Activated T-cell treated with anti-CD3 and anti-CD28 coated beads, Interleukin-2, amount 50 U/mL, for 48 hours (primary cell): ENCODE data around the gene KCNAB1.
"Not testable (repeated sequence)": the region's sequence is repeated elsewhere in the genome, so short reads cannot be mapped to it uniquely, and the experiment has no call there.

Experiments
- DNase-seq, 2 experiments: peaks; one replicate each; pipeline ENCODE4 v3.0.0-alpha.2; 2020

The KCNAB1 gene

DNA sequence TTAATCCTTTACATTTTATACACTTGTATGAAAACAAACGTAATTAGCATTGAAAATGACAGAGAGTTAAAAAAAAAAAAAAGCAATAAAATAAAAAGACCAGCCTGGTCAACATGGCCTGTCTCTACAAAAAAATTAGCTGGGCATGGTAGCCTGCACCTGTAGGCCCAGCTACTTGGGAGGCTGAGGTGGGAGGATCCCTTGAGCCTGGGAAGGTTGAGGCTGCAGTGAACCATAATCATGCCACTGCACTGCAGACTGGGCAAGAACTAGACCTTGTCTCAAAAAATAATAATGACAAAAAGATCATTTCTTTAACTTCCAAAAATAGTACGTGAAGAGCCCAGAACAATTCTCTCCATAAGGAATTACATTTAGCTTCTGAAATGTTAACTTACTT, 432.6 kb downstream of the KCNAB1 start:
- no peak for DNase-seq

DNA sequence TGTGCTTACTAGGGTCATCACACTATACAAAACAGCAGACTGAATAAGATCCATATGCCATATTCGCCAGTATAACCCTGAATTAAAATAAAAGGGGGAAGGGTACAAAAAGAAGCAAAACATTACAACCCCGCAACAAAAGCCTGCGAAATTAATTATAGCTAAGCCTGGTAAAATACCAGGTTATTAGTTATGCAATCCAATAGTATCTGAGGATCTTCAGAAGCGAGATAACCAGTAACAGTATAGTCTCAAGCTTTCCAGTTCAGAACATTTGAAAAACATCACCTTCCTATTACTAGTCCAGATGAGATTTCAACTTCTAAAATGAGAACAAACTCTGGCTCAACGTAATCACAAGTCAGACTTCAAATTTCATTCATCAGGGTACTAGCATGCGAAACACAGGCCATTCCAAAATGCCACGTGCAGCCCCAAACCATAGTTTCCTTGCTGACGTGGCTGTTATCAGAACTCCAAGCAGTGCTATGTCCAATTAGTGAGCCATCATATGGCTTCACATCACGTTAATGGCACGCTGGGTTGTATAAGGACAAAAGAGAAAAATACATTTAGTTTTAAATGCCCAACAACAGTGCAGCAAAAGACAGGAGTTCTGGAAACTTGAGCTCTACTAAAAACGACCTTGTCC, 433.5 kb downstream of the KCNAB1 start:
- no peak for DNase-seq

DNA sequence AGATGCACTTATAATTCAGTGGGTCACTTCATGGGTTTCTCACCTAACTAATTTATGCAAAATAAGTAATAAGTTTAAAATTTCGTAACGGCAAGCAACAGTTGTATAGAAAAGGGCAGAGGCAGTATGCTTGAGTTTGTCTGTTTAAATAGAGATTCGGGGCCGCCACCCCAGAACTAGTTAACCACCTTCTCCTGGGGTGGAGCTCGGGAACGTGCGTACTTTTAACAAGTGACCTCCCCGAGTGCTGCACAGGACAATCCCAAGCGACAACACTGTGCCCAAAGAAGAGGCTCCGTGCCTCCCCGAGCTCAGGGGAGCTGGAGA, 434.1 kb downstream of the KCNAB1 start:
- no peak for DNase-seq

DNA sequence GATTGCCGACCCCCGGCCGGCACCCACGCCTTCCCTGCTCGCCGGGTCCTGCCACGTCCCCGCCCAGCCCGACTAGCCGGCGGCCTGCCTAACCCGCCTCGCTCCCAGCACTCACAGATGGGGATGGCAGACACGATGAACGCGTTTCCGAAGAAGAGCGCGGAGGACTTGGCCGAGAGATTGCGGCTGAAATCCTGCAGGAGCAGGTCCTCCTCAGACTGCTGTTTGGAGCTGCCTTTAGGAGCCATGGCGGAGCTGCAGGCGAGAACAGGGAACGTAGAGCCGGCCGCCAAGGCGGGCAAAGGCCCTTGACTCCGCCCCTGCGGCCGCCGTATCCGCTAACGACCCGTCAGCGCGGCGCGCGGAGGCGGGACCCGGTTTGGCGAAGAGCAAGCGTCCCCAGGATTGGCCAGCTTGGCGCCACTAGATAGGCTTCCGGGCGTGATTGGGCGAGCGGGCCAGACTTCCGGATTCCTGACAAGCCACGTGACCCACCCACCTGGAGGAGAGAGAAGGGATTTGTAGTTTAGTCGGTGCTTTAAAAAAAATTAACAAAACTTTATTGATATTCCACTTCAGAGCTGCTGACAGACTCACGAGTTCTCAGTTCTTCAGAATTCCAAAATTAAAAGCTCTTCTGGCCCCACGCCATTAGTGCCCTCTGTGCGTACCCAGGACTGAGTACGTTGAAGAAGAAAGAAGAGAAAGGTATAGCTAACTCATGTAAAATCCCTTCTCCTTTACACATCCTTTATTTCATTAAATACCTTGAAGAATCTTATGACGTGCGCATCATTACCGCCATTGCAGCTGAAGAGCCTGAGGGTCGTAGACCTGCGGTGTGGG, 434.7 kb downstream of the KCNAB1 start, which contains the start of gene SSR3:
Gene SSR3 (minus strand): TSS at position 276 of the 846 bp plus-strand sequence. CDS start 28 bp downstream, at position 248.
- DNase-seq, result peak; percentile 98 to 99

DNA sequence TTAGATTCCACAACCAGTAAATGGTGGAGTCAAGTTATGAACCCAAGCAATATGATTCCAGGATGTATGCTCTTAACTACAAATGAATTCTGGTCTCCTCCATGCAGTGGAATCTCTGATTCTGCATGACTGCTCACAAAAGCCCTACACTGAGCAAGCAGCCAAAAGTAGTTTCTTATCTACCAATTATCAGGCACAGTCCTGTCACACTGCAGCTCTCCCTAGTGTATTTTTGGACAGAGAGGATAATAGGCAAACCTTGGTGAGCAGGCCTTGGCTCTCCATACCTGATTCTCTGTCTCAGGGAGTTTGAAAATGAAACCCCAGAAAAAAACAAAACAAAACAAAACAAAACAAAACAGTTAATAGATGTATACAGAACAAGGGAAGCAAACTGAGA, 438.0 kb downstream of the KCNAB1 start:
- no peak for DNase-seq

DNA sequence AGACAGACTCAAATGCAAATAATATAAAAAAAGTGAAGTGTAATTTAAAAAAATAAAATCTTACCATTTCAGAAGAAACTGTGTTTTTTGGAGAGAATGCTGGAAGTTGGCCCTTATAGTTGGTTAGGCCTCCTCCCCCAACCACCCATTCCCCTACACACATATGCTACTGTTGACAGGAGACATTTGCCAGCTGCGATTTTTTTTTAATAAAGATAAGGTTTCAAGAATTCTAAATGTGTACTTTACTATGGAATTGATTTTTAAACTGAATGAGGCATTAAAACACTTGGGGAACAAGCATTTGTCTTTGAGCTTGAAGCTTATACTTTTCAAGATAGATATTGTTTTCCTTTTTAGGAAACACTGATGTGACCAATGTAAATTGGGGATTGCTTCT, 438.9 kb downstream of the KCNAB1 start:
- DNase-seq, result no peak

DNA sequence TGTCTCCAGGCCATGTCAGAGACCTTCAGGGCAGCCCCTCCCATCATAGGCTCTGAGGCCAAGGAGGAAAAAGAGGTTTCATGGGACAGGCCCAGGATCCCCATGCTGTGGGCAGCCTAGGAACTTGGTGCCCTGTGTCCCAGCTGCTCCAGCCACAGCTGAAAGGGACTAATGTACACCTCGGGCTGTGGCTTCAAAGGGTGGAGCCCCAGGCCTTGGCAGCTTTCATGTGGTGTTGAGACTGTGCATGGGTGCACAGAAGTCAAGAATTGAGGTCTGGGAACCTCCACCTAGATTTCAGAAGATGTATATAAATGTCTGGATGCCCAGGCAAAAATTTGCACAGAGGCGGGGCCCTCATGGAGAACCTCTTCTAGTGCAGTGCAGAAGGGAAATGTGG, 441.2 kb downstream of the KCNAB1 start:
- DNase-seq, result no peak

DNA sequence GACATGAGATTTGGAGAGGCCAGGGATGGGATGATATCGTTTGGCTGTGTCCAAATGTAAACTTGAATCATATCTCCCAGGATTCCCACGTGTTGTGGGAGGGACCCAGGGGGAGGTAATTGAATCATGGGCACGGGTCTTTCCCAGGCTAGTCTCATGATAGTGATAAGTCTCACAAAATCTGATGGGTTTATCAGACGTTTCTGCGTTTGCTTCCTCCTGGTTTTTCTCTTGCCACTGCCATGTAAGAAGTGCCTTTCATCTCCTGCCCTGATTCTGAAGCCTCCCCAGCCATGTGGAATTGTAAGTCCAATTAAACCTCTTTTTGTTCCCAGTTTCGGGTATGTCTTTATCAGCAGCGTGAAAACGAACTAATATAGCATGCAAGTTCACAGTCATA, 442.1 kb downstream of the KCNAB1 start:
- not testable (repeated sequence) for DNase-seq

DNA sequence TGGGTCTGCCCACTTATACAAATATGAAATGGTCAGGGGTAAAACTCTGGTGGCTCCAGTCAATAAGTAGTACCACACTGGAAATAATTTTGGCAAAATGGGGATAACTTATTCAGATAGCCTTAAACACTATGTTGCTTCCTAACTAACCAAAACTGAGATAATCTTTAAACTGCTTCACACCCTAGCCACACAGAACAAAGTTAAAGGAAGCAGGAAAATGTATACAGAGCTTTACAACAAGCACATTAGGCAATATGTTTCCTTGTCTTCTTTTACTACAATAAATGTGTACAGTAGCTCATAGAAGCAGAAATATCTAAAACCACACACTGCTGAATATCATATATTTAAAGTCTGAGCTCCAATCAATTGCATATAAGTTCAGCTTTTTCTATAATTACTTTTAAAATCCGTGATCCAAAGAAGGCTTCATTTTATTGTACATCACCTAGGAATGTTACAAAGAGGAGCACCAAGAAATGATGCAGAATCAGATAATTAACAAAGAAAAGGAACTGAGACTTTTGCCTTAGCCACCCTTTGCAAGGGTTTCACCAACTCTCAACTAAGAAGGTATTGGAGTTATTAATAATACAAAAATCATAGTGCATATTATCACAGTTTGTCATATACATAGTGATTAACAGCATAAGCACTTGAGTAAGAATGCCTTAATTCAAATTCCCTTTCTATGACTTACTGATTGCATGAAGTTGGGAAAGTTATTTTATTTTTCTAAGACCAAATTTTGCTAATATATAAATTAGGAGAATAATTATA, 443.7 kb downstream of the KCNAB1 start:
- DNase-seq, result no peak

DNA sequence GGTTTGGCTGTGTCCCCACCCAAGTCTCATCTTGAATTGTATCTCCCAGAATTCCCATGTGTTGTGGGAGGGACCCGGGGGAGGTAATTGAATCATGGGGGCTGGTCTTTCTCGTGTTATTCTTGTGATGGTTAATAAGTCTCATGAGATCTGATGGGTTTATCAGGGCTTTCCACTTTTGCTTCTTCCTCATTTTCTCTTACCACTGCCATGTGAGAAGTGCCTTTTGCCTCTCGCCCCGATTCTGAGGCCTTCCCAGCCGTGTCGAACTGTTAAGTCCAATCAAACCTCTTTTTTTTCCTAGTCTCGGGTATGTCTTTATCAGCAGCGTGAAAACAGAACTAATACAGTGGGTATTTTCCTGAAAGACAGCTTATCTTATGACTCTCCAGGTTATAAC, 448.6 kb downstream of the KCNAB1 start:
- not testable (repeated sequence) for DNase-seq

DNA sequence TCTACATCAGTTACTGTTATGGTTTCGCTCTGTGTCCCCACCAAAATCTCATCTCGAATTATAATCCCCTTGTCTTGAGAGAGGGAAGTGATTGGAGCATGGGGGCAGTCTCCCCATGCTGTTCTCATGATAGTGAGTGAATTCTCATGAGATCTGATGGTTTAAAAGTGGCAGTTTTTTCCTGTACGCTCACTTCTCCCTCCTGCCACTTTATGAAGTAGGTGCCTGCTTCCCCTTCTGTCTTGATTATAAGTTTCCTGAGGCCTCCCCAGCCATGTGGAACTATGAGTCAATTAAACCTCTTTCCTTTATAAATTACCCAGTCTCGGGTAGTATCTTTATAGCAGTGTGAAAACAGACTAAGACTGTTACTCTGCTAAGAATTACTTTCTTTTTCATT, 449.5 kb downstream of the KCNAB1 start:
- not testable (repeated sequence) for DNase-seq

DNA sequence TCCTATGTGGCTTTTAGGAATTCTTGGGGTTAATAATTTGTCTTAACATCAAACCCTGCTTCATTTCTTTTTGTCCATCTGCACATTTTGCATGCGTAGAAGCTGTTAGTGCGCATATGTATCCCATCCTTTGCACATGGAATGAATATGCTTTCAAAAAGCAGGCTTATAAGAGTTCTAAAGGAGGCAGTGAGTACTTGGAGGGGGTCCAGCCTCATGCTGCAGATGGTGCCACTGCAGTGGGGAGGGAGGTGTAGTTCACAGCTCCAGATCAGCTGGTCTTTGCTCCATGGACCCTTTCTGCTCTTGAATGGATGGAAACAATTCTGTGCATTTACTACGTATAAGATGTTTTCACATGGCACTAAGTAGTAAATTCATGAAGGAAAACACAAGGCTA, 455.3 kb downstream of the KCNAB1 start:
- DNase-seq, result no peak

DNA sequence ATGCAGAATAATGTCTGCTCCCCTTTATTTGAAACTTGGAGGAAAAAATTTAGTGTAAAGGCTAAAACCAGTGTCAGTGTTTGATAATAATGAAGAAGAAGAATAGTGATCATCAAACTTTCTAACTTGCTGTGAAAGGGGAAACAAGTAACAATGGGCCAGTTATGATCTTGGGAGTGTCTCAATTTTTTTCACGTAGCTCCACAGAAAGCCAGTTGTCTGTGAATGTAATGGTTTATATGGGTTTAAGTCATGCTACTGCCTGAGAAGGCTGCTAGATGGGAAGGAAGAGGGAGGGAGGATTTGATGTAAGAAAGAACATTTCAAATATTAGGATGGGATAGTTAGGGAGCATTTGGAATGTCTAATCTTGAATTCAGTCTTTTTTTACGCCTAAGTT, 455.7 kb downstream of the KCNAB1 start:
- DNase-seq, result no peak

DNA sequence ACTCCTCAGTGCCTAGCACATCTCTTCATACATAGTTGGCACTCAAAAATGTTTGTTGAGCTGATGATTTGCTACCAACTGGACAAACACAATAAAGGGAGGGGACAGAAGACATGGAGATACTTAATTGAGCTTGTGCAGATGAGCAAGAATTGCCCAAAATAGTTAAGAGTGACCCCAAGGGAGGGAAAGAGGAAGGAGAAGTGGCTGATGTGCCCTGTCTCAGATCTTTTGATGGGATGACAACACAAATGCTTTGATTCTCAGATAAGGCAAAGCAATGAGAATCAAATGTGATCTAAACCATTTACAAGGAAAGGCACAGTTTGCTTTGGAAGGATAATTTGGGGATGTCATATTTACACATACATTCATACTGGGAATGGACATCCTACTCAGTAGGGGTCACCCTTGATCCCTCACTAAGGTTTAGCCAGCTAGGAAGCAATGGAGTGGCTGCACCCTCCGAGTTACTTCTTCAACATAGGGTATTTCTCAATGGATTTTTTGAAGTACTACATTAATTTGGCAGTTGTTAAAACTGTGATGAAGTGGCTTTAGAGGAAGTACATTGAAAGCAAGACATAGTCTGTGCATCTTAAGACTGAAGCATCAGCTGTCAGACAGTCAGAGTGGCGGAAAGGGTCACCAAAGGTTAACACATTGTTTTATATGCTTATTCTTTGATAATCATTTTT, 456.4 kb downstream of the KCNAB1 start:
- no peak for DNase-seq

DNA sequence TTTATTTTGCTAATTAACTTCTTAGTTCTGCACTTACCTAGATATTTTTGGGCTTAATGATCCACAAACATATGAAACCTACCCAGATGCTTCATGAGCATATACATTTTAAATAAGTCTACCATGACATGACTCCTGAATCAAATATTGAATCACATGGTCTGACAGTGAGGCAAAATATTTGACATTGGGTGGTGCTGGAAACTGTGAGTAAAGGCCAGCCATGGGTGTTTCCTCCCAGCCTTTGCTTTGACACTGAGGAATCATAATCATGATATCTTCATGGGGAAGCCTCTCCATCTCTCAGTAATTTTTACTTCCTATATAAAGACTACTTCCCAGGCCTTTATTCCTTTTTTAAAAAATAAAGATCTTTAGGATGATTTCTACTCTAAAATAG, 457.4 kb downstream of the KCNAB1 start:
- DNase-seq, result no peak

DNA sequence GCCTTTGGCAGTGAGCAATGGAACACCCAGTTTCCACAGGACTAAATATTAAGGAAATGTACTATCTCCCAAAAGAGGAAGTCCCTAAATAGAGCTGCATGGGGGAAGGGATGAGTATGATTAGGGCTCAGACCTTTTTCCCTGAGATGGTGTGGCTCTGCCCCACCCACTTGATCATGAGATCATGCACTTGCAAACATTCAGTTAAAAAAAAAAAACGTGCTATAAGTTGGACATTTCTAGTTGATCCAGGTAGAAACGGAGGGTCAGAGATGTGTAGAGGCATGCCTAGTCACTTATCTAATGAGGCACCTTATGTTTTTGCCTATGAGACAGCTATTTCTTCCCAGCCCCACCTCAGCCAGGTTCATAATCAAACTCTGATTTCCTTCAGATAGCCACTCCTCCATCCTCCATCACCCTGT, 459.1 kb downstream of the KCNAB1 start:
- DNase-seq, result no peak

DNA sequence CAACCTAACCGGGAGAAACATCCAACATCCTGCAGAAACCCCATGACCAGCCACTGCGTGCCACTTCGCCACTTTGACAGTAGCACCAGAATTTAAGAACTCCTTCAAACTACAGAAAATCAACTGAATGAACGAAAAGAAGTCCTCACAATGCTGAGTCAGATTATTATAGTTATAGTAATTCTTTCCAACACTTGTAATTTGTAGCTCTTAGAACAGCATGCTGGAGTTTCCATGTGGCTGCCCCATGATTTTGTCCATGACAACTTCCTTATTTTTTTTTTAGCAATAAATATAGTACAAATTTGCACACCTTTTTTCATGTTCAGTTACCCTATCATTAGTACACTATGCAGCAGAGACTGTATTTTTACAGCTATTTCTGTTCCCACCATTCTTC, 460.7 kb downstream of the KCNAB1 start:
- no peak for DNase-seq

DNA sequence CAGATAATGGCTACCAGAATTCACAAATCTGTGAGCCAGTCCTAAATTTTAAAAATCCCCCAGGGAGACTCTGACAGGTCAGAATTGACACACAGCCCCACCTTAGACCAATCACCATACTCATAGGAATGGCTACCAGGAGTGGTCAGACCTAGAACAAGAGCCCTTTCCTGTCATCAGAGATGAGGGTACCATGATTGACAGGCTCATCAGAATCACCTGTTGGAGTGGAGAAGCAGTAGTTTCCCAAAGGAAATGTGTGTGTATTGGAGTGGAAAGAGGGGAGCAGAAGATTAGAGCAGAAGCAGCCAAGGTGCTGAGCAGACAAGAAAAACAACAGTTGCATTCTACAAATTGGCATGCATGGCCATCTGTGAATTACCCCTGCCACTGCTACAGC, 461.6 kb downstream of the KCNAB1 start:
- no peak for DNase-seq

DNA sequence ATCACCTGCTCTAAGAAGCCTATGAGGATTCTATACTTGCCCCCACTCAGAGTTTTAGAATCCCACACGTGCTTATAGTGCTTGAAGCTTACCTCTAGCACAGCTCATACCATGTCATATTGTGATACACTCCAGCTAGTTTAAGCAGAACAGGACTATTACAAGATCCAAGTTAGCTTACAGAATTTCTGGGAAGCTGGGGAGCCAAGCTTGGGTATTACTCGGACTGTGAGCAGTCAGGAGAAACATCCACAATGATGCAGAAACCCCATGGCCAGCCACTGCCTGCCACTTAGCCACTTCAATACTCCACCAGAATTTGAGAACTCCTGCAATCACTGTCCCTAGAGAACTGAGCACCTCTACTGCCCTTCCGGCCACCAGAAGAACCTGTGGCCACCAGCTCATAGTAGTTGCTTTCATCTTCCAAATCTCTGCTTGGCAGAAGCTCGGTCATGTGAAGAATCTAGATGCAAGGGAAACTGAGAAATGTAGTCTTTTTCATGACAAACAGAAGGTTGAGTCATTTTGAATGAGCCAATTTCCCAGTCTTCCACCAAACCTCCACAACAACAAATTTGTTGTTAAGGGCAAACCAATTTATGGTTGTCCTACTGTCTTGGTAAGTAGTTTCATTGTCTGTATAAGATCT, 462.3 kb downstream of the KCNAB1 start:
- DNase-seq, result no peak

DNA sequence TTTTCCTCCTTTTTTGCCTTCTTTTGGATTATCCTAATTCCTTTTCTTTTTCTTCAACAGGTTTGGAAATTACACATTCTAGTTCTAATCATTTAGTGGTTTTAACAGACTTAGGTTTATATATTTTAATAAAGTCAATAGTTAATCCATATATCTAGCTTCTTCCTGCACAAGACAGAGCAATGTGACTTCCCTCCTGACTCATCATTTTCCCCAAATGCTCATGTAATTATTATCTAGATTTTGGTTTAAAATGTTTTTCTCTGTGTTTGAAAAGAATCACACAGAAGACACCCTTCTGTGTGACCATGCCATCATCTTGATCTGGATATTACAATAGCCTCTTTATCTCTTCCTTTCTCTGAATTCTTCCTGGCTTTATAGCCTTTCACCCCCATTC, 463.1 kb downstream of the KCNAB1 start:
- no peak for DNase-seq

DNA sequence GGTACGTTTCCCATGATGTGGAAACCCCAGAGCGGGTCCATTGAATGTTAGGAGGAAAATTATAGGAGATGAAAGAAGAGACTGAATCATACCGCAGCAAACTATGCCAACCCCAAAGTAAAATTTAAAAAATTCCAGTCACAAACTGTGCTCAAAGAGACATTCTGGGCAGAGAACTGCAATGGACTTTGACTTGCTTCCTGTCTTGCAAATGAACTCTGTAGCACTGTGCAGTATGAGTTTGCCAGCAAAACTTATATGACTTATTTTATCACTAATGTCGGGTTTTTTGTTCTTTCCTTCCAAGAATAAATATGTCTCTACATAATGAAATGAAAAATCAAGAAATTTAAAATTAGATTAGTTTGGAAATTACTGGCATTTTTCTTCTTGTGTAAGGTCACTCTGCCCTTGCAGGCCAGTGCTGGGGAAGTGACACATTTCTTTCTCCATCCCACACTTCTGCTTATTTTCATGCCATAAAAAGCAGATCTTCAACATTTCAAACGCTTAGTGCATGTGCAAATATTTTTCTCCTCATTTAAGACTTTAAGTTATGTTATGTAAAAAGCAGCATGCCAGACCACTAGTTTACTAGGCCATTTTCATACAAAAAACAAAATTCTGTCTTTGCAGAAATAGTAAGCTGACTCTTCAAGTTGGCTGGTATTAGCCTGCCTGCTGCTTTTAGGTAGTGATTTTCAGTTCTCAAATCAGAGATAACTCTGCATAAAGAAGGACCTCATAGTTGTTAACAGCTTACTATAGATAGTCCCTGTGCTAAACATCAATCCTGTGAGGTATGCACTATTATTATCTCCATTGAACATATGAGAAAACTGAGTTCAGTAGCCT, 466.8 kb downstream of the KCNAB1 start:
- no peak for DNase-seq

DNA sequence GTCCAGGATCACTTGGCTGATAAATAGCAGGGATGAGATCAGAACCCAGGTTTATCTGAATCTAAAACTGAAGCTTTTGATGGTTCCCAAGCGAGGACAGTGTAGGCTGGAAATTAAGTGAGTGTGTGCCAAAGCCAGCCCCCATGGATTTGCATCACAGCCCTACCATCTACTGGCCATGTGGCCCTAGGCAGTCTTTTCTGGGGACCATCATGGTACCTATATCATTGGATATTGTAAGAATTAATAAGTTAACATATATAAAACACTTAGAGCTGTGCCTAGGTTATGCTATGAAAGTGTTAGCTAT, 467.3 kb downstream of the KCNAB1 start:
- DNase-seq, result no peak
